CD14-positive monocyte (primary cell): Measurements from ENCODE around the gene SATB1. TPM values are rescaled to one million over a fixed set of nuclear protein-coding genes. Genes with fewer than 3 reads are reported as not detected.

Experiments used
- DNase-seq, 3 donors: peaks; one replicate each; pipeline ENCODE4 v3.0.0-alpha.2; 2011 to 2022
- H2AFZ ChIP-seq: 2 replicates; pipeline ENCODE4 v1.6.0; 2012; ENCODE audit warnings: mild to moderate bottlenecking, low read depth, low read length, inconsistent platforms; ENCODE audit not compliant: insufficient read depth, poor library complexity, severe bottlenecking
- H3K27ac ChIP-seq, 2 donors: 1 replicate in 1 of 2; 2 replicates in 1 of 2; pipeline ENCODE4 v1.5.1; 2012 to 2013; ENCODE audit warnings: low read length in 2 of 2, control low read depth in 1 of 2, inconsistent platforms in 1 of 2, low read depth in 1 of 2, mild to moderate bottlenecking in 1 of 2
- H3K27me3 ChIP-seq, 2 donors: one replicate each; pipeline versions ENCODE4 v1.6.0 to v1.6.1; 2011 to 2013; ENCODE audit warnings: low read length in 2 of 2; ENCODE audit not compliant: control insufficient read depth in 2 of 2, insufficient read depth in 2 of 2
- H3K36me3 ChIP-seq, 2 donors: replicated peaks in 1 of 2; 1 replicate in 1 of 2; 2 replicates in 1 of 2; pipeline versions ENCODE4 v1.5.1 to v1.6.1; 2012 to 2013; ENCODE audit warnings: low read length in 2 of 2, control low read depth in 1 of 2, inconsistent platforms in 1 of 2, mild to moderate bottlenecking in 1 of 2; ENCODE audit not compliant: insufficient read depth in 2 of 2, control insufficient read depth in 1 of 2
- H3K4me1 ChIP-seq, 2 donors: 1 replicate in 1 of 2; 2 replicates in 1 of 2; pipeline versions ENCODE4 v1.5.1 to v1.6.1; 2012 to 2013; ENCODE audit warnings: low read length in 2 of 2, control low read depth in 1 of 2, inconsistent platforms in 1 of 2, mild to moderate bottlenecking in 1 of 2, moderate library complexity in 1 of 2; ENCODE audit not compliant: insufficient read depth in 2 of 2, control insufficient read depth in 1 of 2
- H3K4me2 ChIP-seq: replicated peaks from 2 replicates; pipeline ENCODE3; 2012; ENCODE audit warnings: low read length, moderate library complexity, mild to moderate bottlenecking; ENCODE audit not compliant: poor library complexity, severe bottlenecking; ENCODE audit errors: extremely low read depth
- H3K4me3 ChIP-seq, 3 experiments: fragments of 200-600 bp in 1 of 3; sonication (generic) in 1 of 3; replicated peaks in 1 of 3; 1 replicate in 2 of 3; 2 replicates in 1 of 3; pipeline ENCODE4 v1.5.1; 2011 to 2013; ENCODE audit warnings: low read length in 3 of 3, mild to moderate bottlenecking in 3 of 3, control low read depth in 2 of 3, low read depth in 2 of 3, inconsistent platforms in 1 of 3, moderate library complexity in 1 of 3
- H3K79me2 ChIP-seq: 2 replicates; pipeline ENCODE4 v1.6.0; 2012; ENCODE audit warnings: mild to moderate bottlenecking, control low read depth, inconsistent platforms, low read length, moderate library complexity; ENCODE audit not compliant: insufficient read depth
- H3K9ac ChIP-seq: 2 replicates; pipeline ENCODE4 v1.6.0; 2017; ENCODE audit warnings: low read length, mild to moderate bottlenecking; ENCODE audit not compliant: insufficient read depth, poor library complexity, severe bottlenecking
- H3K9me3 ChIP-seq, 2 donors: replicated peaks in 1 of 2; 1 replicate in 1 of 2; 2 replicates in 1 of 2; pipeline versions ENCODE4 v1.5.1 to v1.6.1; 2012 to 2013; ENCODE audit warnings: low read length in 2 of 2, control low read depth in 1 of 2; ENCODE audit not compliant: control insufficient read depth in 1 of 2, insufficient read depth in 1 of 2
- H4K20me1 ChIP-seq: 2 replicates; pipeline ENCODE4 v1.6.0; 2012; ENCODE audit warnings: mild to moderate bottlenecking, low read length, control low read depth, moderate library complexity; ENCODE audit not compliant: insufficient read depth
- H3K27ac Mint-ChIP-seq, 7 donors: one replicate each; pipeline ENCODE4 v1.8.0; 2020; ENCODE audit warnings: mild to moderate bottlenecking in 7 of 7, mixed read lengths in 7 of 7, moderate library complexity in 6 of 7, inconsistent platforms in 2 of 7
- H3K27me3 Mint-ChIP-seq, 3 donors: one replicate each; pipeline ENCODE4 v1.8.0; 2021 to 2022; ENCODE audit warnings: low read depth in 3 of 3, mild to moderate bottlenecking in 3 of 3, mixed read lengths in 3 of 3, moderate library complexity in 3 of 3, inconsistent platforms in 1 of 3
- H3K36me3 Mint-ChIP-seq, 2 donors: one replicate each; pipeline ENCODE4 v1.8.0; 2020; ENCODE audit warnings: mixed read lengths in 2 of 2, inconsistent platforms in 1 of 2, mild to moderate bottlenecking in 1 of 2
- H3K4me1 Mint-ChIP-seq: one replicate; pipeline ENCODE4 v1.8.0; 2020; ENCODE audit warnings: mild to moderate bottlenecking, mixed read lengths
- H3K4me3 Mint-ChIP-seq, 2 donors: one replicate each; pipeline ENCODE4 v1.8.0; 2020; ENCODE audit warnings: mild to moderate bottlenecking in 2 of 2, mixed read lengths in 2 of 2, moderate library complexity in 1 of 2
- H3K9me3 Mint-ChIP-seq, 7 donors: one replicate each; pipeline ENCODE4 v1.8.0; 2020 to 2022; ENCODE audit warnings: mixed read lengths in 7 of 7, mild to moderate bottlenecking in 6 of 7, moderate library complexity in 6 of 7, inconsistent platforms in 2 of 7
- CTCF ChIP-seq: fragments of 200-600 bp; IDR thresholded peaks from one replicate; pipeline ENCODE4 v1.8.0; 2022; ENCODE audit warnings: antibody characterized with exemption, mild to moderate bottlenecking
- WGBS: methylation state at CpG from one replicate; pipeline ENCODE4 v1.1.5; 2013; ENCODE audit warnings: missing lambda C conversion rate; ENCODE audit not compliant: insufficient coverage; 5-methylcytosine and 5-hydroxymethylcytosine counted together
- intact Hi-C, 2 donors: fragments of 100-400 bp; cut with micrococcal nuclease; formaldehyde crosslinking; loops; one replicate each; pipeline versions ENCODE4 v1.15.0 to v1.15.1; 2023
- polyA plus RNA-seq, 3 donors: library from polyadenylated mRNA; depleted of rRNA in 1 of 3; unstranded in 2 of 3; stranded (reverse) in 1 of 3; fragments of 300-500 nt in 2 of 3; fragments of >200 nt in 1 of 3; fragmentation: Illumina TruSeq in 2 of 3; gene quantifications; 1 replicate in 2 of 3; 2 replicates in 1 of 3; pipeline ENCODE4 v1.2.3, GENCODE V29; 2012 to 2021

Gene SATB1
- polyA plus RNA-seq, 3 donors: 4.3 to 35.3 (median 6.9) TPM

GRCh38 chr3:18447720-18448119, 22.6 kb upstream of the SATB1 start:
- H3K9ac ChIP-seq: no peak overlapping the region
- H3K79me2 ChIP-seq: peaks cover 16% of the 10 kb centered on the region
- intact Hi-C loops: loop anchor here (10.0 kb wide), 2 partner anchors 297 to 307 kb away; no protein-coding TSS in a partner anchor
- H3K27ac ChIP-seq: no peak overlapping the region
- H2AFZ ChIP-seq: no peak overlapping the region
- no peak for DNase-seq
- no peak overlapping the region for H3K27ac Mint-ChIP-seq
- peaks cover 25% of the 10 kb centered on the region for H3K4me1 Mint-ChIP-seq
- H3K27me3 Mint-ChIP-seq: peaks cover 15 to 24% (median 23%) of the 10 kb centered on the region in 3 donors
- H3K9me3 Mint-ChIP-seq: peaks cover 7 to 15% (median 13%) of the 10 kb centered on the region in 7 donors
- H3K36me3 Mint-ChIP-seq: peaks cover 0 to 5% of the 10 kb centered on the region in 2 donors
- H3K9me3 ChIP-seq: peaks cover 10% of the 10 kb centered on the region in 2 donors
- H3K4me2 ChIP-seq: no peak overlapping the region
- peaks cover 2 to 9% of the 10 kb centered on the region in 2 donors for H3K27me3 ChIP-seq
- TF ChIP-seq CTCF: no peak
- no peak overlapping the region for H3K4me3 ChIP-seq
- H3K4me3 Mint-ChIP-seq: no peak overlapping the region
- H4K20me1 ChIP-seq: no peaks in the 10 kb centered on the region
- H3K4me1 ChIP-seq: peaks cover 25 to 26% of the 10 kb centered on the region in 2 donors
- H3K36me3 ChIP-seq: no peaks in the 10 kb centered on the region

GRCh38 chr3:18446149-18446825, 21.1 kb upstream of the SATB1 start:
- Mint-ChIP-seq H3K27me3 (peaks cover 15 to 24% (median 23%) of the 10 kb centered on the region in 3 donors), H3K36me3 (peaks cover 0 to 5% of the 10 kb centered on the region in 2 donors), H3K9me3 (peaks cover 7 to 15% (median 13%) of the 10 kb centered on the region in 7 donors), H3K27ac (no peak overlapping the region), H3K4me3 (peak overlapping the region; percentile 93 to 97), H3K4me1 (peaks cover 26% of the 10 kb centered on the region)
- Histone ChIP-seq H4K20me1 (no peaks in the 10 kb centered on the region), H2AFZ (peak overlapping the region; percentile 83), H3K79me2 (peaks cover 22% of the 10 kb centered on the region), H3K27me3 (peaks cover 2 to 9% of the 10 kb centered on the region in 2 donors), H3K4me1 (peaks cover 25 to 27% of the 10 kb centered on the region in 2 donors), H3K4me2 (peak overlapping the region; percentile 88), H3K9ac (no peak overlapping the region), H3K4me3 (peak overlapping the region in 1 of 3 experiments; percentile 78), H3K36me3 (no peaks in the 10 kb centered on the region), H3K9me3 (peaks cover 10% of the 10 kb centered on the region in 2 donors), H3K27ac (no peak overlapping the region)
- DNase-seq: no peak
- intact Hi-C loops: loop anchor here (10.0 kb wide), 2 partner anchors 299 to 309 kb away; no protein-coding TSS in a partner anchor
- no peak for TF ChIP-seq CTCF
- WGBS: 17% methylated on average over 1 of the region's 7 CpGs
